SK-N-SH (cell line): Measurements from ENCODE around the gene TLNRD1.

Source experiments
- CTCF ChIP-seq: fragments of 200-600 bp; sonication (generic); IDR thresholded peaks from 2 replicates; pipeline ENCODE4 v1.6.1; 2017; ENCODE audit warnings: antibody characterized with exemption, mild to moderate bottlenecking, moderate library complexity
- EZH2phosphoT487 ChIP-seq: fragments of 200-600 bp; sonication (generic); IDR thresholded peaks from 2 replicates; pipeline ENCODE4 v1.6.1; 2017; ENCODE audit warnings: low read depth, mixed run types, mild to moderate bottlenecking, antibody characterized with exemption, moderate library complexity, borderline replicate concordance
- FOXJ3 ChIP-seq: sonication (generic); formaldehyde crosslinking; IDR thresholded peaks from 2 replicates; pipeline ENCODE4 v1.5.1; 2020; ENCODE audit warnings: mild to moderate bottlenecking, missing genetic modification reagents
- NFIC ChIP-seq: IDR thresholded peaks from 2 replicates; pipeline ENCODE4 v1.4.0; 2012; ENCODE audit warnings: borderline replicate concordance
- POLR2AphosphoS5 ChIP-seq: IDR thresholded peaks from 2 replicates; pipeline ENCODE4 v1.6.1; 2012; ENCODE audit warnings: low read depth, low read length
- RAD21 ChIP-seq: IDR thresholded peaks from 2 replicates; pipeline ENCODE4 v1.6.1; 2012; ENCODE audit warnings: mild to moderate bottlenecking, low read length
- RCOR1 ChIP-seq: fragments of 150-350 bp; IDR thresholded peaks from 2 replicates; pipeline ENCODE4 v1.6.1; 2017; ENCODE audit warnings: antibody characterized with exemption, low read length
- RFX5 ChIP-seq: IDR thresholded peaks from 2 replicates; pipeline ENCODE4 v1.6.1; 2012; ENCODE audit warnings: mild to moderate bottlenecking, improper control_type of control experiment, low read length
- SIN3A ChIP-seq: IDR thresholded peaks from 2 replicates; pipeline ENCODE4 v1.6.1; 2012; ENCODE audit warnings: low read depth, mild to moderate bottlenecking, low read length, moderate library complexity, borderline replicate concordance
- TAF1 ChIP-seq: IDR thresholded peaks from 2 replicates; pipeline ENCODE4 v1.6.1; 2012; ENCODE audit warnings: low read depth, mild to moderate bottlenecking, low read length, moderate library complexity, borderline replicate concordance
- TCF12 ChIP-seq: IDR thresholded peaks from 2 replicates; pipeline ENCODE4 v1.4.0; 2012
- YY1 ChIP-seq: IDR thresholded peaks from 2 replicates; pipeline ENCODE4 v1.4.0; 2012; ENCODE audit warnings: low read depth, mild to moderate bottlenecking
- ZBTB33 ChIP-seq: IDR thresholded peaks from 2 replicates; pipeline ENCODE4 v1.4.0; 2012; ENCODE audit warnings: low read depth, borderline replicate concordance
- TF ChIP-seq, protein P1 (sequence below): fragments of 150-350 bp; IDR thresholded peaks from 2 replicates; pipeline ENCODE4 v1.6.1; 2016; ENCODE audit warnings: mild to moderate bottlenecking, low read depth, low read length

- no peak for TF ChIP-seq EZH2phosphoT487
- TF ChIP-seq CTCF = no peak
- TF ChIP-seq RFX5 = no peak
- TF ChIP-seq FOXJ3 = no peak
- TF ChIP-seq YY1 = no peak
- TF ChIP-seq POLR2AphosphoS5 = no peak
- TF ChIP-seq RCOR1 = no peak
- TF ChIP-seq RAD21 = no peak
- TF ChIP-seq ZBTB33 = no peak
- no peak for TF ChIP-seq SIN3A
- no peak for TF ChIP-seq TCF12
- TF ChIP-seq NFIC = no peak
- TF ChIP-seq, protein P1, sequence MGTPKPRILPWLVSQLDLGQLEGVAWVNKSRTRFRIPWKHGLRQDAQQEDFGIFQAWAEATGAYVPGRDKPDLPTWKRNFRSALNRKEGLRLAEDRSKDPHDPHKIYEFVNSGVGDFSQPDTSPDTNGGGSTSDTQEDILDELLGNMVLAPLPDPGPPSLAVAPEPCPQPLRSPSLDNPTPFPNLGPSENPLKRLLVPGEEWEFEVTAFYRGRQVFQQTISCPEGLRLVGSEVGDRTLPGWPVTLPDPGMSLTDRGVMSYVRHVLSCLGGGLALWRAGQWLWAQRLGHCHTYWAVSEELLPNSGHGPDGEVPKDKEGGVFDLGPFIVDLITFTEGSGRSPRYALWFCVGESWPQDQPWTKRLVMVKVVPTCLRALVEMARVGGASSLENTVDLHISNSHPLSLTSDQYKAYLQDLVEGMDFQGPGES = no peak
- no peak for TF ChIP-seq TAF1
Measured at GRCh38 chr15:80958818-80959495, 41.8 kb upstream of the TLNRD1 start.
